SHP77 (cell line): ENCODE results near the gene NIM1K.
"Not testable (repeated sequence)": the region's sequence is repeated elsewhere in the genome, so short reads cannot be mapped to it uniquely, and the experiment has no call there.

Experiments used
- DNase-seq, 2 experiments: peaks; one replicate each; lab custom pipeline; 2025; lab: John Stamatoyannopoulos, UW

Gene NIM1K

GRCh38 chr5:43191740-43192557 is at the start of gene NIM1K:
Gene NIM1K (plus strand): TSS chr5:43192225. CDS start chr5:43245776, 53,551 bp downstream.
- DNase-seq, result peak; percentile 25 to 48

DNA sequence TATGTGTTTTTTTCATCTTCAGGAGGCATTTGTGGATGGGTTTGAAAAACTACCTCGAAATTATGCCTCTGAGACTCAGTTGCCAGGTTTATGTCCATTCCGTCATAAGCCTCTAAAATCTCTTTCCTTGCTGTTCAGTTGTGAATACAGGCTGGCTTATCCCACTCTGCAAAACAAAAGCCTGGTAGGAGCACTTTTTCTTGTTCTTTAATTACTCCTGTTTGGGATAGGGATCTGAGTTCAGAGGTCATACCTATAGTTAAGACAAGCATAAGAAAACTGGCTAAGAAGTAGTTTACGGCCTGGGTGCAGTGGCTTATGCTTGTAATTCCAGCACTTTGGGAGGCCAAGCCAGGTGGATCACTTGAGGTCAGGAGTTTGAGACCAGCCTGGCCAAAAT is 47.0 kb upstream of the NIM1K start:
- DNase-seq, result no peak

DNA sequence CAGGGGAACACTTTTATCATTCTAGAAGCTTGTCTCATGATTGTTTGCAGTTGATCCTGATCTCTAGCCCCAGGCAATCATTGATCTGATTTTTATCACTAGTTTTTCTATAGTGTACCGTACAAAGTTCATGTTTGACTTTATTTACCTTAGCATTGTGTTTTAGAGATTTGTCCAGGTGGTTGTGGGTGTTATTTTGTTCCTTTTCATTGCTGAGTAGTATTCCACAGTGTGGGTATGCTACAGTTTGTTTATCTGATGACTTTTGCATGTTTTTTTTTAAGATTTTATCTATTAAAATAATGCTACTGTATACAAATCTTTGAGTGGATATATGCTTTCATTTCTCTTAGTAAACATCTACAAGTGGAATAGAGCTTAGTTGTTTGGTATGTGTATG is 45.1 kb upstream of the NIM1K start:
- DNase-seq, result no peak

- no peak for DNase-seq
Observed at GRCh38 chr5:43148417-43148816, 43.6 kb upstream of the NIM1K start.

- DNase-seq, result no peak
Observed at GRCh38 chr5:43149231-43149630, 42.8 kb upstream of the NIM1K start.

DNA sequence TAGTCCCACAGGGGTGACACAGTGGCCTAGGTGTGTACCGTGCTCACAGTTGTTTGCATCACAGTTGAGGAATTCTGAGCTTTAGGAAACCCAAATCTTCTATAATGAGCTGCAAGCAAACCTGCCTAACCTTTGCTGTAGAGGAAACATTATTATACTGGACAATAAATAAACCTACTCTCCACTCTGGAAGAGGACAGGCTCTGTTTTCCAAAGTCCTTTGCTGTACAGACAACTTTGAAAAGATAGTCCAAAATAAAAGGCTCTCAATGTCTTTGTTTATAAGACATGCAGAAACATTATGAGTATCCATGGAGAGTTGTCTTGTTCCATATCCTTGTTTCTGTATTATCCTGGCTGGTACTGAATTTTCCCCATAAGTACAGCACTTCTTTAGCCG is 42.0 kb upstream of the NIM1K start:
- no peak for DNase-seq

DNA sequence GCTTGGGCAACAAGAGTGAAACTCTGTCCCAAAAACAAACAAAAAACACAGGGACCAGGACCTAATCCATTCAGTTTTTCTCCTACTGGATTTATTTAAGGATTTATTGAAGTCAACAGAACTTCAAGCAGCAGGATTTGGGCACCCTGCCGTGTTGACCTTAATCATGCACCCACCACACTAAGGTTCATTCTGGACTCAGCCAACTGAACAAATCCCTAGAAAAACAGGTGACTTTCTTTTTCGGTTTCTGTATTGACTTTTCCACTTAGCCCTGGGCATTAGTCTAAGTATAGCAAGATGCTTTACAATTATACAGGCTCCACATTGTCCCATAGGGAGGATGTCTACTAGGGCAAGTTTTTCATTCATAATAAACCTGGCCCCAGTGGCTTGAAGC is 41.3 kb upstream of the NIM1K start:
- no peak for DNase-seq

GRCh38 chr5:43152946-43153345 is 39.1 kb upstream of the NIM1K start:
- DNase-seq, result no peak

DNA sequence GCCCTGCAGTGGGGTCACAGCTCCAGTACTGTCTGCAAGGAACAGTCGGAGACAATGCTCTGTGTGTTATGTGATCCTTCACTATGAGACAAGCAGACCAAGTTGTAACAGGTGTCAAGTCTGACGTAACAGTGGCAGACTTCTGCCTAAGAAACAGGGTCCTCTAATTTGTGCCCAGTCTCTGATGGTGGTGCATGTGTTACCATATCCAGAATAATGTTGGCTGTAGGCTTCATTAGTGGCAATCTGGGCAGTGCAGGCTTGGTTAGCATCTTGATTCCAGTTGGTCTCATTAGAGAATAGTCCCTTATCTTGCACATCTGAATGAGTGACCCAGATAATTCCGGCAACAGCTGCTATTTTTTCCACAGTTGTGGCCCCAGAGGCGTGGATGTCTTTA is 37.6 kb upstream of the NIM1K start:
- DNase-seq, result no peak

GRCh38 chr5:43155394-43156096 is 36.5 kb upstream of the NIM1K start:
- no peak for DNase-seq

DNA sequence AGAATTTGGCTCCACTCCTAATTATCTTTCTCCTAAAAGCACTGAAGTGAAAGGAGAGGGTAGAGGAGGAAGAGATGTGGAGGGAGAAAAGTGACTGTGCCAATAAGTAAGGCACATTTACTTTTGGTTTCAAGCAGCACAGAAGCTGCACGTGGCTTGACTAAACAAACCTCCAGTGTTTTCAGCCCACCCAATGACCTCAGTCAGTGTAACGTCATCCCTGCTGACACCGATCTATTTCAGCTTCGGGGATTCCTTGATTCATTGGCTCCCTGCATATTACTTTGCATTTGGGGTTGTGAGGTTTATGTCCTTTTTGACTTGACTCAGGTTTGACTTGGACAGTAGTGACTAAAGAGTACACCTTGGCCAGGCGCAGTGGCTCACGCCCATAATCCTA is 35.6 kb upstream of the NIM1K start:
- no peak for DNase-seq

DNA sequence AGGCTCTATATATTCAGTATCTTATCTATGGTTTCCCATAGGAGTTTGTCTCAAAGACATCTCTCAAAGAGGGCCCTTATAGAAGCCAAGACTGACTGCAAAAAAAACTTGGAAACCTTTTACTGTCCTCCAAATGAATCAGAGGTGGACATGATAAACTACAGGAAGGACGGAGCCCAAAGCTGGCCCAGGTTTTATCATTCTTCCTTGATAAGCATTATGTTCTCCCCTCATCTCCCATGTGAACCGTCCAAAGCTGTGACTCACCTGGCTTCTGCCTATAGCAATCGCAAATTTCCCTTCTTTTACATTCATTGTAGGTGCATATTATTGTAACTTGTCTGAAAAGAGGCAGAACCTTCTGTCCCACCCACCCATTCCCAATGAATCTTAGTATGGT is 35.0 kb upstream of the NIM1K start:
- DNase-seq, result no peak

GRCh38 chr5:43161244-43161643 is 30.8 kb upstream of the NIM1K start:
- DNase-seq, result no peak

GRCh38 chr5:43164801-43165200 is 27.2 kb upstream of the NIM1K start:
- not testable (repeated sequence) for DNase-seq

DNA sequence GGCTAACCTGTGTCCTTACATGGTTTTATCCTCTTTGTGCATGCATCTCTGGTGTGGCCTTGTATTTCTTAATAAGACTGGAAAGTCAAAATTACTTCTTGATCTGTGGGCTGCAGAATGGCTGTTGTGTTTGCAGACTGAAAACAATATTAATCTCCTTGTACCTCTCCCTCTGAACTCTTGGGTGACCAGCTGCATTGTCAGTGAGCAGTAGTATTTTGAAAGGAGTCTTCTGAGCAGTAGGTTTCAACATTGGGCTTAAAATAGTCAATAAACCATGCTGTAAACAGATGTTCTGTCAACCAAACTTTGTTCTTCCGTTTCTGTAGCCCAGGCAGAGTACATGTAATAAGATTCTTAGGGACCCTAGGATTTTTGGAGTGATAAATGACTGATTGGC is 26.7 kb upstream of the NIM1K start:
- DNase-seq, result no peak

DNA sequence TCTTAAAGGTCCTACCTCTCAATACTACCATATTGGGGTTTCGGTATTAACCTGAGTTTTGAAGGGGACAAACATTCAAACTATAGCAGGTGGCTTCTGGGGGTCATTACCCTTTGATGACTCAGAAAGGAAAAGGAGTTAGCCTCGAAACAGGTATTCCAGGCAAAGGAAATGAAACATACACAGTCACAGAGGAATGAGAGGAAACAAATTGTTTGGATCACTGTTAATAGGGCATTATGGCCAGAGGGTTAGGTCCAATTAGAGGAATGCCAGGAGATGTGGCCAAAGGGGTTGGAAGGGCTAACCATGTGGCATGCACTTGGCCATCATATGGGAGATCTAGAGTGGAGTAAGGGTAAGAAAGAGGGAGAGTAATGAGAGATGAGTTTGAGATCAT is 23.9 kb upstream of the NIM1K start:
- no peak for DNase-seq

DNA sequence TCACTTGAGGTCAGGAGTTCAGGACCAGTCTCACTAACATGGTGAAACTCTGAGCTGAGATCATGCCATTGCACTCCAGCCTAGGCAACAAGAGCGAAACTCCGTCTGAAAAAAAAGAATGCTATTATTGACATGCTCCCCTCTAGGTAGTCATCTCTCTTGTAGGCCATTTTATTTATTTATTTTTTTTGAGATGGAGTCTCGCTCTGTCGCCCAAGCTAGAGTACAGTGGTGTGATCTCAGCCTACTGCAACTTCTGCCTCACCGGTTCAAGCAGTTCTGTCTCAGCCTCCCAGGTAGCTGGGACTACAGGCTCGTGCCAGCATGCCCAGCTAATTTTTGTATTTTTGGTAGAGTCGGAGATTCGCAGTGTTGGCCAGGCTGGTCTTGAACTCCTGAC is 20.6 kb upstream of the NIM1K start:
- no peak for DNase-seq

DNA sequence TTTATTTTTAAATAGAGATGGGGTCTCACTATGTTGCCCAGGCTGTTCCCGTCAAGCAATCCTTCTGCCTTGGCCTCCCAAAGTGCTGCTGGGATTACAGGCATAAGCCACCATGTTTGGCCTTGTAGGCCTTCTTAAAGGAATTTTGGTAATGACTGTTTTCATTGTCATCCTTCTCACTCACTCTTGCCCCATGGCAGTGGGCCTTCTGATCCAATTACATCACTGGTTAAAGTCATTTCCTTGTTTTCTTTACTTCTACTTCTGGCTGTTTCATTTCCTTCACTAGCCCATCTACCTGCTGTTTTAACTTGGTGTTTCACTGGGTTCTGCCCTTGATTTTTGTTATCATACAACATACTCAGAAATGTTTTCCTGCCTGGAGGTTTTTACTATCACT is 20.1 kb upstream of the NIM1K start:
- no peak for DNase-seq

DNA sequence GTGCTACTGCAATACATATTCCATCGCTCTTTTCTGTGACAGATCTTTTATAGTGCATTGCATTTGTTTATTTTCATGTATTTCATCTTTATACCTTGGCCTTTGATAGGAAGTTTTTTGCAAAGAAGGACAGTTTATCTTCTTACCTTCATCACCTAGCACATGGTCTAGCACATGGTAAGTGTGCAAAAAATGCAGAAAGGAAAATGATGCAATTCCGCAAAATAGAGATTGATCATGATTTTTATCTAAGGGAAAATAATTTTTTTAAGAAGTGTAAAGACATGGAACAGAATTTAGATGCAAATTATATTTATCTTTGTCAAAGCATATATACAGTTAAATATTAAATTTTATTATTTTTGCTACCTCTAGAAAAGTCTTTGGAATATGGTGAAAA is 19.2 kb upstream of the NIM1K start:
- DNase-seq, result no peak

GRCh38 chr5:43174586-43174985 is 17.4 kb upstream of the NIM1K start:
- DNase-seq, result no peak

- no peak for DNase-seq
Observed at GRCh38 chr5:43179836-43180235, 12.2 kb upstream of the NIM1K start.

DNA sequence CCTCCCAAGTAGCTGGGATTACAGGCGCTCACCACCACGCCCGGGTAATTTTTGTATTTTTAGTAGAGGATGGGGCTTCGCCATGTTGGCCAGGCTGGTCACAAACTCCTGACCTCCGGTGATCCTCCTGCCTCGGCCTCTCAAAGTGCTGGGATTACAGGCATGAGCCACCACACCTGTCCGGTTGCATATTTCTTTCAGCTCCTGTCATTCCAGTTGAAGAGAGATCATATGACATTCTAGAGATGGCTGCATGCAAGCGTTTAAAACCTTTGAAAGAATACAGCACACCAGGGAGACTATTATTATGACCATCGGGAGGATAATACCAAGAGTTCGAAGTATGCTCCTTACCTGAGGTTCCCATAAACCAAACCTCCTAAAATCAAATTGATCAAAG is 9.6 kb upstream of the NIM1K start:
- DNase-seq, result no peak

- DNase-seq, result not testable (repeated sequence)
Observed at GRCh38 chr5:43183101-43183500, 8.9 kb upstream of the NIM1K start.
